ENCODE results near the gene PROC.

The PROC gene

GRCh38 chr2:127415593-127416505, 2.4 kb upstream of the PROC start:
- Histone ChIP-seq H3K4me3 (ENCODE audit: insufficient read length, low read depth) (peak overlapping the region; percentile 22), H3K9ac (ENCODE audit: insufficient read length, low read depth) (peak overlapping the region; percentile 21), H3K36me3 (ENCODE audit: insufficient read depth, insufficient read length, low read length) (no peaks in the 10 kb centered on the region), H3K27me3 (ENCODE audit: insufficient read depth, insufficient read length) (peaks cover 52% of the 10 kb centered on the region), H3K4me1 (ENCODE audit: insufficient read depth, insufficient read length) (peaks cover 5% of the 10 kb centered on the region), H3K9me3 (ENCODE audit: insufficient read depth, low read length) (peaks cover 17% of the 10 kb centered on the region)
- no peak for TF ChIP-seq ZNF274 (IDR thresholded peaks at IDR 0.05; ENCODE audit: low read depth, low read length)
- TF ChIP-seq SUZ12 (IDR thresholded peaks at IDR 0.05; ENCODE audit: extremely low read depth, insufficient read depth, insufficient read length), result no peak
- TF ChIP-seq YY1 (IDR thresholded peaks at IDR 0.05; ENCODE audit: insufficient read depth, insufficient read length), result no peak
- DNase-seq (ENCODE audit: low read depth, low spot score), result peak; percentile 76

DNA sequence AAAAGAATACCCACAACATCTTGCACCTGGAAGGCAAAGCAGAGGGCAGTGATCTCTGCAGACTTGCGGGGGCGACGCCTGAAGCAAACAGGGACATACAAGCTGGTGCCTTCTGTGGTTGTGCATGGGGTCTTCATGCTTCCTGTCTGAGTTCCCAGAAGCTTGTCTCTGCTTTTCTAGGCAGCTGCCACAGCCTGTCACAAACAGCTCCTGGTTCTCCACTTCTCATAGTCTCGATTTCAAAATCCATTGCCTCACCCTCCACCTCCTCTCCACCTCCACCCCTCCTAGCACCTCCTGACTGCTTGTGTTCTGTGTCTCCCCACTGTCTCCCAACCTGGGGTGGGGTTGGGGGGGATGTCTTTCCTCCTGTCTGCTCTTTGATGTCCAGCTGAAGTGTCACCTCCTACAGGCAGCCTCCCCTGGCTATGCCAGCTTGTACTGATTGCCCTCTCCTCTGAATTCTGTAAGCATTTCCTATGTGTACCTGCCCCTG, 1.7 kb upstream of the PROC start:
- H3K4me1 ChIP-seq (ENCODE audit: insufficient read depth, insufficient read length), result peaks cover 5% of the 10 kb centered on the region
- TF ChIP-seq SUZ12 (IDR thresholded peaks at IDR 0.05; ENCODE audit: extremely low read depth, insufficient read depth, insufficient read length) (no peak), YY1 (IDR thresholded peaks at IDR 0.05; ENCODE audit: insufficient read depth, insufficient read length) (no peak), ZNF274 (IDR thresholded peaks at IDR 0.05; ENCODE audit: low read depth, low read length) (no peak)
- H3K27me3 ChIP-seq (ENCODE audit: insufficient read depth, insufficient read length), result peaks cover 59% of the 10 kb centered on the region
- no peaks in the 10 kb centered on the region for H3K36me3 ChIP-seq (ENCODE audit: insufficient read depth, insufficient read length, low read length)
- H3K9me3 ChIP-seq (ENCODE audit: insufficient read depth, low read length), result peaks cover 17% of the 10 kb centered on the region
- DNase-seq (ENCODE audit: low read depth, low spot score), result no peak
- peak overlapping the region; percentile 21 for H3K9ac ChIP-seq (ENCODE audit: insufficient read length, low read depth)
- peak overlapping the region; percentile 22 for H3K4me3 ChIP-seq (ENCODE audit: insufficient read length, low read depth)

GRCh38 chr2:127417406-127417805, 821 bp upstream of the PROC start:
- peaks cover 9% of the 10 kb centered on the region for H3K4me1 ChIP-seq (ENCODE audit: insufficient read depth, insufficient read length)
- no peak for DNase-seq (ENCODE audit: low read depth, low spot score)
- no peak overlapping the region for H3K4me3 ChIP-seq (ENCODE audit: insufficient read length, low read depth)
- H3K9me3 ChIP-seq (ENCODE audit: insufficient read depth, low read length), result peaks cover 13% of the 10 kb centered on the region
- TF ChIP-seq ZNF274 (IDR thresholded peaks at IDR 0.05; ENCODE audit: low read depth, low read length), result no peak
- no peak for TF ChIP-seq SUZ12 (IDR thresholded peaks at IDR 0.05; ENCODE audit: extremely low read depth, insufficient read depth, insufficient read length)
- no peak for TF ChIP-seq YY1 (IDR thresholded peaks at IDR 0.05; ENCODE audit: insufficient read depth, insufficient read length)
- no peak overlapping the region for H3K9ac ChIP-seq (ENCODE audit: insufficient read length, low read depth)
- H3K36me3 ChIP-seq (ENCODE audit: insufficient read depth, insufficient read length, low read length), result no peaks in the 10 kb centered on the region
- H3K27me3 ChIP-seq (ENCODE audit: insufficient read depth, insufficient read length), result peaks cover 67% of the 10 kb centered on the region

DNA sequence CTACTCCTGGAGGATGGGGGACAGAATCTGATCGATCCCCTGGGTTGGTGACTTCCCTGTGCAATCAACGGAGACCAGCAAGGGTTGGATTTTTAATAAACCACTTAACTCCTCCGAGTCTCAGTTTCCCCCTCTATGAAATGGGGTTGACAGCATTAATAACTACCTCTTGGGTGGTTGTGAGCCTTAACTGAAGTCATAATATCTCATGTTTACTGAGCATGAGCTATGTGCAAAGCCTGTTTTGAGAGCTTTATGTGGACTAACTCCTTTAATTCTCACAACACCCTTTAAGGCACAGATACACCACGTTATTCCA, 844 bp downstream of the PROC start:
- no peaks in the 10 kb centered on the region for H3K9me3 ChIP-seq (ENCODE audit: insufficient read depth, low read length)
- H3K4me3 ChIP-seq (ENCODE audit: insufficient read length, low read depth), result no peak overlapping the region
- H3K27me3 ChIP-seq (ENCODE audit: insufficient read depth, insufficient read length), result peaks cover 83% of the 10 kb centered on the region
- H3K9ac ChIP-seq (ENCODE audit: insufficient read length, low read depth), result no peak overlapping the region
- peaks cover 11% of the 10 kb centered on the region for H3K4me1 ChIP-seq (ENCODE audit: insufficient read depth, insufficient read length)
- no peak for DNase-seq (ENCODE audit: low read depth, low spot score)
- H3K36me3 ChIP-seq (ENCODE audit: insufficient read depth, insufficient read length, low read length), result no peaks in the 10 kb centered on the region
- no peak for TF ChIP-seq ZNF274 (IDR thresholded peaks at IDR 0.05; ENCODE audit: low read depth, low read length)
- TF ChIP-seq SUZ12 (IDR thresholded peaks at IDR 0.05; ENCODE audit: extremely low read depth, insufficient read depth, insufficient read length), result no peak
- TF ChIP-seq YY1 (IDR thresholded peaks at IDR 0.05; ENCODE audit: insufficient read depth, insufficient read length), result no peak

DNA sequence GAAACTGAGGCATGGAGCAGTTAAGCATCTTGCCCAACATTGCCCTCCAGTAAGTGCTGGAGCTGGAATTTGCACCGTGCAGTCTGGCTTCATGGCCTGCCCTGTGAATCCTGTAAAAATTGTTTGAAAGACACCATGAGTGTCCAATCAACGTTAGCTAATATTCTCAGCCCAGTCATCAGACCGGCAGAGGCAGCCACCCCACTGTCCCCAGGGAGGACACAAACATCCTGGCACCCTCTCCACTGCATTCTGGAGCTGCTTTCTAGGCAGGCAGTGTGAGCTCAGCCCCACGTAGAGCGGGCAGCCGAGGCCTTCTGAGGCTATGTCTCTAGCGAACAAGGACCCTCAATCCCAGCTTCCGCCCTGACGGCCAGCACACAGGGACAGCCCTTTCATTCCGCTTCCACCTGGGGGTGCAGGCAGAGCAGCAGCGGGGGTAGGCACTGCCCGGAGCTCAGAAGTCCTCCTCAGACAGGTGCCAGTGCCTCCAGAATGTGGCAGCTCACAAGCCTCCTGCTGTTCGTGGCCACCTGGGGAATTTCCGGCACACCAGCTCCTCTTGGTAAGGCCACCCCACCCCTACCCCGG, 1.3 kb downstream of the PROC start:
- H3K36me3 ChIP-seq (ENCODE audit: insufficient read depth, insufficient read length, low read length), result no peaks in the 10 kb centered on the region
- H3K9ac ChIP-seq (ENCODE audit: insufficient read length, low read depth), result no peak overlapping the region
- no peak for TF ChIP-seq YY1 (IDR thresholded peaks at IDR 0.05; ENCODE audit: insufficient read depth, insufficient read length)
- no peak for TF ChIP-seq ZNF274 (IDR thresholded peaks at IDR 0.05; ENCODE audit: low read depth, low read length)
- TF ChIP-seq SUZ12 (IDR thresholded peaks at IDR 0.05; ENCODE audit: extremely low read depth, insufficient read depth, insufficient read length), result no peak
- H3K4me3 ChIP-seq (ENCODE audit: insufficient read length, low read depth), result no peak overlapping the region
- H3K9me3 ChIP-seq (ENCODE audit: insufficient read depth, low read length), result no peaks in the 10 kb centered on the region
- H3K4me1 ChIP-seq (ENCODE audit: insufficient read depth, insufficient read length), result peaks cover 11% of the 10 kb centered on the region
- H3K27me3 ChIP-seq (ENCODE audit: insufficient read depth, insufficient read length), result peaks cover 84% of the 10 kb centered on the region
- no peak for DNase-seq (ENCODE audit: low read depth, low spot score)

- Histone ChIP-seq H3K9ac (ENCODE audit: insufficient read length, low read depth) (no peak overlapping the region), H3K9me3 (ENCODE audit: insufficient read depth, low read length) (no peaks in the 10 kb centered on the region), H3K36me3 (ENCODE audit: insufficient read depth, insufficient read length, low read length) (no peaks in the 10 kb centered on the region), H3K4me3 (ENCODE audit: insufficient read length, low read depth) (no peak overlapping the region), H3K27me3 (ENCODE audit: insufficient read depth, insufficient read length) (peaks cover 77% of the 10 kb centered on the region), H3K4me1 (ENCODE audit: insufficient read depth, insufficient read length) (peaks cover 8% of the 10 kb centered on the region)
- DNase-seq (ENCODE audit: low read depth, low spot score), result no peak
- no peak for TF ChIP-seq SUZ12 (IDR thresholded peaks at IDR 0.05; ENCODE audit: extremely low read depth, insufficient read depth, insufficient read length)
- TF ChIP-seq YY1 (IDR thresholded peaks at IDR 0.05; ENCODE audit: insufficient read depth, insufficient read length), result no peak
- TF ChIP-seq ZNF274 (IDR thresholded peaks at IDR 0.05; ENCODE audit: low read depth, low read length), result no peak
Measured at GRCh38 chr2:127420039-127420864, 2.0 kb downstream of the PROC start.

Measured in NT2/D1 (cell line).